Esophagus muscularis mucosa (tissue), 4 donors: ENCODE data around the gene LGALSL. TPM values are rescaled to one million over a fixed set of nuclear protein-coding genes. Genes with fewer than 3 reads are reported as not detected.

ENCODE experiments used
- DNase-seq: peaks from one replicate; pipeline ENCODE4 v3.0.0-alpha.2; 2017; ENCODE audit errors: extremely low spot score
- H3K27ac ChIP-seq, 4 donors: fragments of 200-600 bp; sonication (generic); replicated peaks in 1 of 4; 1 replicate in 3 of 4; 2 replicates in 1 of 4; pipeline ENCODE4 v1.5.1; 2016 to 2019; ENCODE audit warnings: mild to moderate bottlenecking in 1 of 4
- H3K27me3 ChIP-seq, 4 donors: fragments of 200-600 bp; sonication (generic); one replicate each; pipeline versions ENCODE4 v1.5.1 to v1.6.0; 2016 to 2019
- H3K36me3 ChIP-seq, 4 donors: fragments of 200-600 bp; sonication (generic); one replicate each; pipeline ENCODE4 v1.5.1; 2016 to 2019
- H3K4me1 ChIP-seq, 4 donors: fragments of 200-600 bp; sonication (generic); one replicate each; pipeline ENCODE4 v1.5.1; 2016 to 2019
- H3K4me3 ChIP-seq, 4 donors: fragments of 200-600 bp; sonication (generic); 1 replicate in 2 of 4; 2 replicates in 2 of 4; pipeline ENCODE4 v1.5.1; 2016 to 2019; ENCODE audit warnings: mild to moderate bottlenecking in 4 of 4, moderate library complexity in 1 of 4
- H3K9me3 ChIP-seq, 4 donors: fragments of 200-600 bp; sonication (generic); 1 replicate in 3 of 4; 2 replicates in 1 of 4; pipeline ENCODE4 v1.5.1; 2016 to 2019
- CTCF ChIP-seq, 3 experiments: fragments of 200-600 bp in 2 of 3; fragments of 450-650 bp in 1 of 3; sonication (generic) in 2 of 3; IDR thresholded peaks; one replicate each; pipeline ENCODE4 v1.5.1; 2017 to 2019; ENCODE audit warnings: antibody characterized with exemption in 3 of 3, mild to moderate bottlenecking in 2 of 3, moderate library complexity in 1 of 3
- EP300 ChIP-seq: sonication (generic); formaldehyde crosslinking; IDR thresholded peaks from one replicate; pipeline ENCODE4 v1.6.1; 2017; ENCODE audit warnings: antibody characterized with exemption
- POLR2A ChIP-seq: fragments of 450-650 bp; IDR thresholded peaks from one replicate; pipeline ENCODE4 v1.6.1; 2017; ENCODE audit warnings: antibody characterized with exemption, moderate library complexity, mild to moderate bottlenecking, low read depth
- POLR2AphosphoS5 ChIP-seq, 2 donors: sonication (generic); formaldehyde crosslinking; IDR thresholded peaks; one replicate each; pipeline ENCODE4 v1.6.1; 2017; ENCODE audit warnings: antibody characterized with exemption in 2 of 2
- WGBS: methylation state at CpG from one replicate; pipeline ENCODE4 v1.1.5; 2018; 5-methylcytosine and 5-hydroxymethylcytosine counted together
- intact Hi-C: fragments of 100-400 bp; cut with DNase I; formaldehyde crosslinking; loops from one replicate; pipeline ENCODE4 v1.15.1; 2023
- total RNA-seq, 4 donors: library from RNA; depleted of rRNA; stranded (reverse); fragments of >200 nt; gene quantifications; one replicate each; pipeline versions ENCODE4 v1.1.0 to v1.2.1, GENCODE V29; 2016

Gene LGALSL
- total RNA-seq, 4 donors from 2014 or later = 12.3 to 20.2 (median 17.5) TPM

GRCh38 chr2:64467096-64467843, 13.3 kb downstream of the LGALSL start:
- Histone ChIP-seq H3K27me3 (no peaks in the 10 kb centered on the region), H3K4me1 (no peaks in the 10 kb centered on the region), H3K36me3 (no peaks in the 10 kb centered on the region), H3K9me3 (no peaks in the 10 kb centered on the region), H3K4me3 (no peak overlapping the region), H3K27ac (no peak overlapping the region)
- intact Hi-C loops = no loop called here
- TF ChIP-seq POLR2A (no peak), CTCF (IDR thresholded peaks at IDR 0.05) (no peak), EP300 (no peak), POLR2AphosphoS5 (IDR thresholded peaks at IDR 0.05) (no peak)
- DNase-seq = no peak
- WGBS = 85% methylated on average over 7 of the region's 8 CpGs

DNA sequence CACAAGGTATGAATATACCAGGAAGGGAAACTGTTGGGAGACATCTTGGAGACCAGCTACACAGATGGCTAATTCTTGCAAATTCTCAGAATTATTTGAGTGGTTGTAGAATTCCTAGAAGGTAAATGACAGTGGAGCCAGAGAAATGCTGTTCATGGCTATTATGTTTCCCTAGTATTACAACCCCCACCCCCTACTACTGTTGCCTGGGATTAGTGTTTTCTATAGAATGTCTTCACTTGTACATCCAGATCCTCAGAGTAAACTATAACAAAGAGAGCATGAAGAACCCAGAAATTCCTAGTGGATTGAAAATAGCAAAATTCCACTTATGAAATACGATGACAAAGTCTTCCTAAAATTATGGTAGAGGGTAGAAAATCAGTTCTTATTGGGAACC, 15.3 kb downstream of the LGALSL start:
- Histone ChIP-seq H3K27me3 (no peaks in the 10 kb centered on the region), H3K4me1 (no peaks in the 10 kb centered on the region), H3K9me3 (no peaks in the 10 kb centered on the region), H3K36me3 (no peaks in the 10 kb centered on the region), H3K27ac (no peak overlapping the region), H3K4me3 (no peak overlapping the region)
- intact Hi-C loops = no loop called here
- WGBS = 90% methylated on average over 1 of the region's 1 CpG
- TF ChIP-seq POLR2AphosphoS5 (IDR thresholded peaks at IDR 0.05) (no peak), POLR2A (no peak), CTCF (IDR thresholded peaks at IDR 0.05) (no peak), EP300 (no peak)
- no peak for DNase-seq

DNA sequence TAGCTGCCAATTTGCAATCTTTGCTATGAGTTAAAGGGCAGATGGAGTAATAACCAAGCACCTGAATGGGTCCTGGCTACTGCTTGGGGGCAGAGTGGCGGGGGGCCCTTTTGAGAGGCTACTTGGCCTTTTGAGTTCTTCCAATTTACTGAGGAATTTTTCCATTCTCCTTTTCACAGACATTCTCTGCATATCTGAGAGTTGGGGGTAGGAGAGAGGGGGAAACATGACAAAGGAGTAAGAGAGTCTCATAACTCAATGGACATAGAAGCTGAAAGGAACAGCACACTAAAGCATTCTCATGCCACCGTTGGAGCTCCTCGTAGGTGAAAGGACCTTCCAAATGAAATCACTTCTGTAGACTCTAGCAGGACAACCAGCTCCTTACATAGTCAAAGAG, 16.1 kb downstream of the LGALSL start:
- Histone ChIP-seq H3K4me3 (no peak overlapping the region), H3K27ac (no peak overlapping the region), H3K27me3 (no peaks in the 10 kb centered on the region), H3K4me1 (no peaks in the 10 kb centered on the region), H3K9me3 (no peaks in the 10 kb centered on the region), H3K36me3 (no peaks in the 10 kb centered on the region)
- DNase-seq = no peak
- intact Hi-C loops = no loop called here
- TF ChIP-seq EP300 (no peak), POLR2AphosphoS5 (IDR thresholded peaks at IDR 0.05) (no peak)
- WGBS = 96% methylated on average over 3 of the region's 3 CpGs

GRCh38 chr2:64470766-64471295, 16.9 kb downstream of the LGALSL start:
- no peak for DNase-seq
- intact Hi-C loops = no loop called here
- WGBS = 100% methylated on average over 6 of the region's 6 CpGs

More at GRCh38 chr2:64470766-64471295, 16.9 kb downstream of the LGALSL start:
- Histone ChIP-seq H3K27ac (no peak overlapping the region), H3K4me3 (no peak overlapping the region), H3K4me1 (no peaks in the 10 kb centered on the region), H3K27me3 (no peaks in the 10 kb centered on the region), H3K9me3 (no peaks in the 10 kb centered on the region), H3K36me3 (no peaks in the 10 kb centered on the region)
- TF ChIP-seq POLR2AphosphoS5 (IDR thresholded peaks at IDR 0.05) = no peak
- no peak for TF ChIP-seq EP300
- no peak for TF ChIP-seq CTCF (IDR thresholded peaks at IDR 0.05)
- no peak for TF ChIP-seq POLR2A
